Parathyroid adenoma (tissue), 2 donors: ENCODE data around the gene GMFB.

Experiments
- H2AFZ ChIP-seq: fragments of 300-600 bp; sonication (generic); one replicate; pipeline ENCODE4 v1.7.0; 2017; ENCODE audit warnings: antibody characterized with exemption, mild to moderate bottlenecking
- H3K27ac ChIP-seq: fragments of 300-600 bp; sonication (generic); one replicate; pipeline ENCODE4 v1.7.0; 2017
- H3K27me3 ChIP-seq: fragments of 300-600 bp; sonication (generic); one replicate; pipeline ENCODE4 v1.7.0; 2017; ENCODE audit warnings: low read length; ENCODE audit not compliant: control insufficient read depth, insufficient read depth
- H3K36me3 ChIP-seq: fragments of 300-600 bp; sonication (generic); one replicate; pipeline ENCODE4 v1.7.0; 2017; ENCODE audit warnings: low read length; ENCODE audit not compliant: control insufficient read depth, insufficient read depth
- H3K4me1 ChIP-seq: fragments of 300-600 bp; sonication (generic); one replicate; pipeline ENCODE4 v1.7.0; 2017; ENCODE audit warnings: control low read depth
- H3K4me2 ChIP-seq: fragments of 300-600 bp; sonication (generic); one replicate; pipeline ENCODE4 v1.7.0; 2017; ENCODE audit warnings: low read length
- H3K4me3 ChIP-seq: fragments of 300-600 bp; sonication (generic); one replicate; pipeline ENCODE4 v1.7.0; 2017; ENCODE audit warnings: low read depth, low read length
- H3K79me2 ChIP-seq: fragments of 300-600 bp; sonication (generic); one replicate; pipeline ENCODE4 v1.7.0; 2017; ENCODE audit warnings: control low read depth
- H3K9ac ChIP-seq: fragments of 300-600 bp; sonication (generic); one replicate; pipeline ENCODE4 v1.7.0; 2017; ENCODE audit warnings: mild to moderate bottlenecking
- H3K9me3 ChIP-seq: fragments of 300-600 bp; sonication (generic); one replicate; pipeline ENCODE4 v1.7.0; 2017; ENCODE audit warnings: low read length; ENCODE audit not compliant: control insufficient read depth
- TF ChIP-seq, protein P1 (sequence below): fragments of 300-600 bp; sonication (generic); IDR thresholded peaks from one replicate; pipeline ENCODE4 v1.7.0; 2017; ENCODE audit warnings: antibody characterized with exemption, mild to moderate bottlenecking
- donor health status: primary hyperparathyroidism.

The GMFB gene

DNA sequence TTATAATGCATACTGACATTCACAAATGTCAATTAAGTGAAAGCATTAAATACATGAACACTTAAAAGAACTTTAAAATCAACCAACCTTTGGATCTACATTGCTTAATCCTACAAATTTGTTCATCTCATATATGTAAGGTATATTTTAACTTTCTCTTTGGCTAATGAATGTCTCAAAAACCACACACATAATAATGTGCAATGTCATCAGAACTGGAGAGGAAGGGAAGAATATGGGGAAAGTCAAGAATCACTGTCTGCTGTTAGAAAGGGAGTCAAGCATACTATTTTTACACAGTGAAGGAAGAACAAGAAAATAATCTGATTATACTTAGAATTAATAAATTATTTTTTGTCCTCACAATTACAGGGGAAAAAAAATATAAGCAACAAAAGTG lies 4.9 kb downstream of the GMFB start:
- Histone ChIP-seq H2AFZ (no peak overlapping the region), H3K9me3 (no peaks in the 10 kb centered on the region), H3K4me1 (peaks cover 6% of the 10 kb centered on the region), H3K9ac (no peak overlapping the region), H3K27me3 (no peaks in the 10 kb centered on the region), H3K36me3 (no peaks in the 10 kb centered on the region), H3K27ac (no peak overlapping the region), H3K79me2 (peaks cover 20% of the 10 kb centered on the region), H3K4me3 (no peak overlapping the region), H3K4me2 (no peak overlapping the region)
- TF ChIP-seq, protein P1, sequence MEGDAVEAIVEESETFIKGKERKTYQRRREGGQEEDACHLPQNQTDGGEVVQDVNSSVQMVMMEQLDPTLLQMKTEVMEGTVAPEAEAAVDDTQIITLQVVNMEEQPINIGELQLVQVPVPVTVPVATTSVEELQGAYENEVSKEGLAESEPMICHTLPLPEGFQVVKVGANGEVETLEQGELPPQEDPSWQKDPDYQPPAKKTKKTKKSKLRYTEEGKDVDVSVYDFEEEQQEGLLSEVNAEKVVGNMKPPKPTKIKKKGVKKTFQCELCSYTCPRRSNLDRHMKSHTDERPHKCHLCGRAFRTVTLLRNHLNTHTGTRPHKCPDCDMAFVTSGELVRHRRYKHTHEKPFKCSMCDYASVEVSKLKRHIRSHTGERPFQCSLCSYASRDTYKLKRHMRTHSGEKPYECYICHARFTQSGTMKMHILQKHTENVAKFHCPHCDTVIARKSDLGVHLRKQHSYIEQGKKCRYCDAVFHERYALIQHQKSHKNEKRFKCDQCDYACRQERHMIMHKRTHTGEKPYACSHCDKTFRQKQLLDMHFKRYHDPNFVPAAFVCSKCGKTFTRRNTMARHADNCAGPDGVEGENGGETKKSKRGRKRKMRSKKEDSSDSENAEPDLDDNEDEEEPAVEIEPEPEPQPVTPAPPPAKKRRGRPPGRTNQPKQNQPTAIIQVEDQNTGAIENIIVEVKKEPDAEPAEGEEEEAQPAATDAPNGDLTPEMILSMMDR, result no peak

DNA sequence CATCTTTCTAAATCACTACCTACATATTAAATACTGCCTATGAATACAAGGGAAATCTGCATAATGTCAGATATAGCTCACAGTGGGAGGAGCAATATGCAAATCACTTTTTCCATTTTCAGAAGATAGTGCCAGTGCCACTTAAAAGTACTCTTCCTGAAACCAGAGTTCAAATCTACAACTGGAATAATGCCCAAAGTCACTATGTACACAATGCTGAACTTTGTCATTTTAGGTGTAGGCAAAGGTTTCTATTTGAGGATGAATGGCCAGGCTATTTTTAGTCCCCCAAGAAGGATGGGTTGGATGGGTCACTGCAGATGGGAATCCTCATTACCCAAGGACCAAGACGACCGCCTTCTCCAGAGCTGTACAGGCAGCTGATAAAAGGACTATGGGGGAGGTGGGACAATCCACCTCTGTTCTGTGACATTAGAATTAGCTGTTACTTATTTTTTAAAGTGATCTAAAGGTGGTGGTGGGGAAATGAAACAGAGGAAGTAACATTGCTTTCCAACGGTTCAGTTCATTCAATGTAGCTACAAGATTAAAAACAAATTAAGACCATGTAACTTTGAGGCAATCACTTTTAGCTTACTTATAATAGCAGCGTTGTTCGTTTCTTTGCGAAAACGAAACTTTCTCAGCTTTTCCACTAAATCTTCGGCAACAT lies 5.6 kb downstream of the GMFB start:
- no peak overlapping the region for H3K9ac ChIP-seq
- no peaks in the 10 kb centered on the region for H3K9me3 ChIP-seq
- H3K27ac ChIP-seq, result no peak overlapping the region
- TF ChIP-seq, protein P1, result no peak
- H3K79me2 ChIP-seq, result peaks cover 17% of the 10 kb centered on the region
- peaks cover 6% of the 10 kb centered on the region for H3K4me1 ChIP-seq
- no peak overlapping the region for H2AFZ ChIP-seq
- no peaks in the 10 kb centered on the region for H3K36me3 ChIP-seq
- H3K27me3 ChIP-seq, result no peaks in the 10 kb centered on the region
- no peak overlapping the region for H3K4me3 ChIP-seq
- H3K4me2 ChIP-seq, result no peak overlapping the region

DNA sequence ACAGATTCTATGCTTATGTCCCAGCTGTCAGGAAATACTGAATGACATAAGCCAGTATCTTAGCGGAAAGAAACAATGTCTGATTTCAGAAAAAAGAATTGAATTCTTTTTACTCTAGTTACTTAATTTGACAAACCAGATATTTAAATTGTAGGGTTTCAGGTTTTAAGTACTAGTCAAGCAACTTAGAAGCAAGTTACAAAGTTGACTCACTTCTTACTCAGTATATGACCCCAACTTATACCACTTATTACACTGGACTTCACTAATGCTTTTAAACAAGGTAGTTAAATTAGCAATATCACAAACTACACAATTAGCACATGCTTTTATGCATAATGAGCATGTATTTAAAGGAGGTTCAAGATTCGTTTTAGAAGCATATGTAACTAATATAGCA lies 7.1 kb downstream of the GMFB start:
- no peak overlapping the region for H3K27ac ChIP-seq
- TF ChIP-seq, protein P1, result no peak
- no peak overlapping the region for H3K4me3 ChIP-seq
- H3K4me2 ChIP-seq, result no peak overlapping the region
- H3K27me3 ChIP-seq, result no peaks in the 10 kb centered on the region
- no peaks in the 10 kb centered on the region for H3K4me1 ChIP-seq
- peaks cover 3% of the 10 kb centered on the region for H3K79me2 ChIP-seq
- no peak overlapping the region for H2AFZ ChIP-seq
- no peaks in the 10 kb centered on the region for H3K9me3 ChIP-seq
- no peak overlapping the region for H3K9ac ChIP-seq
- H3K36me3 ChIP-seq, result no peaks in the 10 kb centered on the region

DNA sequence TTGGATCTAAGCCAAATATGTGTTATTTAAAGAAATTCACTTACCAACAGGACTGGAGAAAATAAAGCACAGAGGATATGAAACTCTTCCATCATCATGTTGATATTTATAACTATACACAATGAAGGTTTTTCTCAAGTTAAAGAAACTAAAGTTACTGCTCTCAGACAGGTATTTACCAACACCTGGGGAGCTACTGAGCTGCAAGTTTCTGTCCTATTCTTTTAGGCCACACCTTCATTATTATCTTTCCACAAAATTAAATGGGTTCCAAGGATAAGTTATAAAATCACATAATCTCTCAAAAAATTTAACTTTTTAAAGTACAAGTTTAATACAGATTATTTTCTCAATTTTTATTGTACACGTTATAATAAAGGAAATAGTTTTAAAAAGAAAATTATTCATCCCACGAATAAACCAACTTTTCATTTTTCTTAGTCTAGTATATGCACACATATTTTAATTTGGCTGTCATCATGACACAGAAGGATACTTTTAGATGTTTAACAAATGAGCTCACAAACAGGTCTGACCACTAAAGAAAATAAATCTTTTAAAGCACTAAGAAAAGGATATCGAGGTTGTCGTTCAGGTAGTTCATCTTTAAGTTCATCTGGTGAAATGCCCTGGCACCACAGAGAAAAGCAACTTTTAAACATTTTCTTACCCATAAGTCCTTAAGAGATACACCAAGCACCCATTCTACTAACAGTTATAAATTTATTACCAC lies 7.8 kb downstream of the GMFB start:
- Histone ChIP-seq H3K4me3 (no peak overlapping the region), H3K27ac (no peak overlapping the region), H3K9me3 (no peaks in the 10 kb centered on the region), H3K4me1 (no peaks in the 10 kb centered on the region), H3K4me2 (no peak overlapping the region), H3K27me3 (no peaks in the 10 kb centered on the region), H3K36me3 (no peaks in the 10 kb centered on the region), H3K79me2 (no peaks in the 10 kb centered on the region), H3K9ac (no peak overlapping the region), H2AFZ (no peak overlapping the region)
- TF ChIP-seq, protein P1, result no peak
